GM12892 (cell line): ENCODE measurements around the gene SPOCK2.

Experiments used
- POLR2A ChIP-seq: IDR thresholded peaks from 2 replicates; pipeline ENCODE4 v1.6.1; 2011; ENCODE audit warnings: low read depth, low read length, control low read depth
- POLR2AphosphoS5 ChIP-seq: IDR thresholded peaks from 2 replicates; pipeline ENCODE4 v1.6.1; 2011; ENCODE audit warnings: low read depth, low read length, control low read depth
- TAF1 ChIP-seq: IDR thresholded peaks from 2 replicates; pipeline ENCODE4 v1.6.1; 2011; ENCODE audit warnings: low read depth, mild to moderate bottlenecking, control low read depth, low read length, borderline replicate concordance

GRCh38 chr10:72092171-72092924 lies 4.0 kb upstream of the SPOCK2 start:
- TF ChIP-seq TAF1 (no peak), POLR2A (no peak), POLR2AphosphoS5 (no peak)
